ENCODE measurements around the gene AP1AR.

GRCh38 chr4:112210777-112211176 is 20.8 kb upstream of the AP1AR start:
- no peak for TF ChIP-seq POLR2A (IDR thresholded peaks at IDR 0.05)
- no peak for TF ChIP-seq CTCF (IDR thresholded peaks at IDR 0.05)
